ENCODE measurements around the gene CISTR. TPM values are rescaled to one million over a fixed set of nuclear protein-coding genes. Genes with fewer than 3 reads are reported as not detected.
A peak's percentile ranks its signal among the peaks of the same experiment; 100 is the strongest.
"Not testable (repeated sequence)": the region's sequence is repeated elsewhere in the genome, so short reads cannot be mapped to it uniquely, and the experiment has no call there.

CISTR gene
- polyA plus RNA-seq, 4 donors = 0.22 TPM; not detected in 3

GRCh38 chr12:53726341-53726740 lies 25.4 kb downstream of the CISTR start:
- DNase-seq (ENCODE audit: low read depth in 4 of 4, low spot score in 3 of 4) = no peak

GRCh38 chr12:53725824-53726223 lies 26.0 kb downstream of the CISTR start:
- no peak for DNase-seq (ENCODE audit: low read depth in 4 of 4, low spot score in 3 of 4)

GRCh38 chr12:53722450-53723041 lies 29.2 kb downstream of the CISTR start:
- no peak for DNase-seq (ENCODE audit: low read depth in 4 of 4, low spot score in 3 of 4)

GRCh38 chr12:53720946-53721345 lies 30.8 kb downstream of the CISTR start:
- no peak for DNase-seq (ENCODE audit: low read depth in 4 of 4, low spot score in 3 of 4)

- DNase-seq (ENCODE audit: low read depth in 4 of 4, low spot score in 3 of 4) = no peak
Observed at GRCh38 chr12:53719649-53720048, 32.1 kb downstream of the CISTR start.

- DNase-seq (ENCODE audit: low read depth in 4 of 4, low spot score in 3 of 4) = not testable (repeated sequence)
Observed at GRCh38 chr12:53718567-53718966, 33.2 kb downstream of the CISTR start.

GRCh38 chr12:53717319-53717718 lies 34.5 kb downstream of the CISTR start:
- DNase-seq (ENCODE audit: low read depth in 4 of 4, low spot score in 3 of 4) = no peak

- DNase-seq (ENCODE audit: low read depth in 4 of 4, low spot score in 3 of 4) = no peak
Observed at GRCh38 chr12:53714004-53714403, 37.8 kb downstream of the CISTR start.

GRCh38 chr12:53713516-53713915 lies 38.3 kb downstream of the CISTR start:
- DNase-seq (ENCODE audit: low read depth in 4 of 4, low spot score in 3 of 4) = no peak

GRCh38 chr12:53712059-53712643 lies 39.6 kb downstream of the CISTR start:
- DNase-seq (ENCODE audit: low read depth in 4 of 4, low spot score in 3 of 4) = no peak

GRCh38 chr12:53710091-53710490 lies 41.7 kb downstream of the CISTR start:
- DNase-seq (ENCODE audit: low read depth in 4 of 4, low spot score in 3 of 4) = no peak

- DNase-seq (ENCODE audit: low read depth in 4 of 4, low spot score in 3 of 4) = no peak
Observed at GRCh38 chr12:53709671-53710070, 42.1 kb downstream of the CISTR start.

GRCh38 chr12:53706080-53706479 lies 45.7 kb downstream of the CISTR start:
- no peak for DNase-seq (ENCODE audit: low read depth in 4 of 4, low spot score in 3 of 4)

- DNase-seq (ENCODE audit: low read depth in 4 of 4, low spot score in 3 of 4) = no peak
Observed at GRCh38 chr12:53703756-53704155, 48.0 kb downstream of the CISTR start.

- peak in 1 of 4 donors; percentile 69 for DNase-seq (ENCODE audit: low read depth in 4 of 4, low spot score in 3 of 4)
Observed at GRCh38 chr12:53701518-53702264, 50.1 kb downstream of the CISTR start.

- DNase-seq (ENCODE audit: low read depth in 4 of 4, low spot score in 3 of 4) = no peak
Observed at GRCh38 chr12:53700567-53700966, 51.2 kb downstream of the CISTR start.

- DNase-seq (ENCODE audit: low read depth in 4 of 4, low spot score in 3 of 4) = no peak
Observed at GRCh38 chr12:53699678-53700025, 52.1 kb downstream of the CISTR start.

GRCh38 chr12:53698948-53699677 lies 52.7 kb downstream of the CISTR start:
- DNase-seq (ENCODE audit: low read depth in 4 of 4, low spot score in 3 of 4) = no peak

- no peak for DNase-seq (ENCODE audit: low read depth in 4 of 4, low spot score in 3 of 4)
Observed at GRCh38 chr12:53696655-53697331, 55.0 kb downstream of the CISTR start.

Measured in right renal pelvis (tissue), 4 donors.